CD4-positive, CD25-positive, alpha-beta regulatory T cell (primary cell): Measurements from ENCODE around the gene SAMD3. TPM values are rescaled to one million over a fixed set of nuclear protein-coding genes. Genes with fewer than 3 reads are reported as not detected.

ENCODE experiments used
- ATAC-seq, 2 donors: fragments of 150-1000 bp; cut with Tn5 transposase; one replicate each; pipeline ENCODE4 v1.10.0; 2021; ENCODE audit warnings: low read depth in 2 of 2, moderate number of reproducible peaks in 2 of 2, moderate library complexity in 1 of 2
- DNase-seq, 3 donors: peaks; one replicate each; pipeline versions ENCODE4 v3.0.0 to v3.0.0-alpha.2; 2012 to 2022; ENCODE audit warnings: mixed read lengths in 1 of 3
- H3K27ac ChIP-seq: one replicate; pipeline ENCODE4 v1.7.0; 2013; ENCODE audit warnings: mild to moderate bottlenecking, low read length; ENCODE audit not compliant: insufficient read depth, poor library complexity, severe bottlenecking
- H3K27me3 ChIP-seq: one replicate; pipeline ENCODE4 v1.7.0; 2013; ENCODE audit warnings: low read length; ENCODE audit not compliant: control insufficient read depth, insufficient read depth
- H3K36me3 ChIP-seq: one replicate; pipeline ENCODE4 v1.7.0; 2013; ENCODE audit warnings: mild to moderate bottlenecking, low read length, moderate library complexity; ENCODE audit not compliant: control insufficient read depth, insufficient read depth
- H3K4me1 ChIP-seq: 2 replicates; pipeline ENCODE4 v1.7.0; 2013; ENCODE audit warnings: mild to moderate bottlenecking, low read length; ENCODE audit not compliant: insufficient read depth, control insufficient read depth, poor library complexity, severe bottlenecking
- H3K4me3 ChIP-seq: one replicate; pipeline ENCODE4 v1.7.0; 2013; ENCODE audit warnings: low read depth, mild to moderate bottlenecking, low read length, moderate library complexity
- H3K9me3 ChIP-seq, 2 experiments: 1 replicate in 1 of 2; 2 replicates in 1 of 2; pipeline ENCODE4 v1.7.0; 2013; ENCODE audit warnings: low read length in 2 of 2, mild to moderate bottlenecking in 1 of 2, moderate library complexity in 1 of 2; ENCODE audit not compliant: control insufficient read depth in 2 of 2
- H3K27ac Mint-ChIP-seq, 3 donors: one replicate each; pipeline ENCODE4 v1.8.0; 2020 to 2022; ENCODE audit warnings: mild to moderate bottlenecking in 3 of 3, mixed read lengths in 3 of 3, moderate library complexity in 2 of 3
- H3K27me3 Mint-ChIP-seq: one replicate; pipeline ENCODE4 v1.8.0; 2022; ENCODE audit warnings: mild to moderate bottlenecking, mixed read lengths
- H3K36me3 Mint-ChIP-seq: one replicate; pipeline ENCODE4 v1.8.0; 2020; ENCODE audit warnings: mixed read lengths
- H3K4me1 Mint-ChIP-seq, 4 donors: one replicate each; pipeline ENCODE4 v1.8.0; 2020 to 2022; ENCODE audit warnings: mixed read lengths in 4 of 4, mild to moderate bottlenecking in 1 of 4
- H3K4me3 Mint-ChIP-seq, 4 donors: one replicate each; pipeline ENCODE4 v1.8.0; 2020 to 2022; ENCODE audit warnings: mild to moderate bottlenecking in 4 of 4, mixed read lengths in 4 of 4, moderate library complexity in 3 of 4
- H3K9me3 Mint-ChIP-seq, 7 donors: one replicate each; pipeline ENCODE4 v1.8.0; 2020 to 2022; ENCODE audit warnings: mixed read lengths in 7 of 7, mild to moderate bottlenecking in 3 of 7, moderate library complexity in 2 of 7
- polyA plus RNA-seq, 4 donors: library from polyadenylated mRNA; unstranded; fragments of 300-500 nt; fragmentation: Illumina TruSeq; gene quantifications; one replicate each; pipeline ENCODE4 v1.2.3, GENCODE V29; 2021
- total RNA-seq: library from RNA; stranded (reverse); gene quantifications from one replicate; pipeline ENCODE4 v1.2.3, GENCODE V29; 2022

Gene SAMD3
- total and polyA plus RNA-seq, 5 donors from 2014 or later: 25.0 to 70.7 (median 49.6) TPM

DNA sequence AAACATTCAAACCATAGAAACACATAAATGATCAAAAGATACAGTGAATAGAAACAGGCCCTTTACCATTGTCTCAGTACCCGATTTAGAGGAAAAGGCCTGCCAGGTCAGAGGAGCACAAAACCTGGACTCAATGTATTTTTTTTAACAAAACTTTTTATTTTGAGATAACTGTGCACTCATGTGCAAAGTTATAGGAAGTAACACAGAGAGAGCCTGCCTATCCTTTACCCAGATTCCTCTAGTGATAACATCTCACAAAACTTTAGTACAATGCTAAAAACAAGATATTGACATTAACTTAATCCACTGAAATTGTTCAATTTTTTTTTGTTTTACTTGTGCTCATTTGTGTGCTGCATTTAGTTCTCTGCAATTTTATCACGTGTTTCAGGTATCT, 36.8 kb upstream of the SAMD3 start:
- no peak for ATAC-seq
- DNase-seq: no peak

DNA sequence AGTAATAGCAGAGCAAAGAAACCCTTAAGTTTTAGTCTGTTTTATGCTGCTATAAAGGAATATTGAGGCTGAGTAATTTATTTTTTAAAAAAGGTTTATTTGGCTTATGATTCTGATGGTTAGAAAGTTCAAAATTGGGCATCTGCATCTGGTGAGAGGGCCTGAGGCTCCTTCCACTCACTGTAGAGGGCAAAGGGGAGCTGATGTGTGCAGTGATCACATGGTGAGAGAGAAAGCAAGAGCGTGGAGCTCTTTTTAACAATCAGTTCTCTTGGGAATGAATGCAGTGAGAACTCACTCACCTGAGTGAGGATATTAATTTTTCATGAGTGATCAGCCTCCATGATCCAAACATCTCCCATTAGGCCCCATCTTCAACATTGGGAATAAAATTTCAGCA, 36.4 kb upstream of the SAMD3 start:
- DNase-seq (no peak), ATAC-seq (no peak)
- Mint-ChIP-seq H3K4me3 (peak overlapping the region in 2 of 4 donors; percentile 3 to 11), H3K27me3 (no peaks in the 10 kb centered on the region), H3K9me3 (peaks cover 0 to 7% (median 3%) of the 10 kb centered on the region in 7 donors), H3K36me3 (peaks cover 5% of the 10 kb centered on the region), H3K4me1 (peaks cover 20 to 37% (median 28%) of the 10 kb centered on the region in 4 donors), H3K27ac (peak overlapping the region in 2 of 3 donors; percentile 25 to 83)
- H3K36me3 ChIP-seq: no peaks in the 10 kb centered on the region
- H3K27ac ChIP-seq: no peak overlapping the region
- H3K27me3 ChIP-seq: no peaks in the 10 kb centered on the region
- peak overlapping the region; percentile 56 for H3K4me3 ChIP-seq
- H3K9me3 ChIP-seq: no peaks in the 10 kb centered on the region
- peaks cover 12% of the 10 kb centered on the region for H3K4me1 ChIP-seq

More for the DNA sequence above, 36.8 kb upstream of the SAMD3 start:
- Histone ChIP-seq H3K4me1 (peaks cover 12% of the 10 kb centered on the region), H3K27me3 (no peaks in the 10 kb centered on the region), H3K4me3 (peak overlapping the region; percentile 56), H3K27ac (no peak overlapping the region), H3K36me3 (no peaks in the 10 kb centered on the region), H3K9me3 (no peaks in the 10 kb centered on the region)
- Mint-ChIP-seq H3K36me3 (peaks cover 5% of the 10 kb centered on the region), H3K4me1 (peaks cover 19 to 37% (median 29%) of the 10 kb centered on the region in 4 donors), H3K4me3 (peak overlapping the region in 3 of 4 donors; percentile 1 to 59 (median 40)), H3K27ac (peak overlapping the region in 2 of 3 donors; percentile 64 to 83), H3K27me3 (no peaks in the 10 kb centered on the region), H3K9me3 (peaks cover 0 to 8% (median 3%) of the 10 kb centered on the region in 7 donors)

DNA sequence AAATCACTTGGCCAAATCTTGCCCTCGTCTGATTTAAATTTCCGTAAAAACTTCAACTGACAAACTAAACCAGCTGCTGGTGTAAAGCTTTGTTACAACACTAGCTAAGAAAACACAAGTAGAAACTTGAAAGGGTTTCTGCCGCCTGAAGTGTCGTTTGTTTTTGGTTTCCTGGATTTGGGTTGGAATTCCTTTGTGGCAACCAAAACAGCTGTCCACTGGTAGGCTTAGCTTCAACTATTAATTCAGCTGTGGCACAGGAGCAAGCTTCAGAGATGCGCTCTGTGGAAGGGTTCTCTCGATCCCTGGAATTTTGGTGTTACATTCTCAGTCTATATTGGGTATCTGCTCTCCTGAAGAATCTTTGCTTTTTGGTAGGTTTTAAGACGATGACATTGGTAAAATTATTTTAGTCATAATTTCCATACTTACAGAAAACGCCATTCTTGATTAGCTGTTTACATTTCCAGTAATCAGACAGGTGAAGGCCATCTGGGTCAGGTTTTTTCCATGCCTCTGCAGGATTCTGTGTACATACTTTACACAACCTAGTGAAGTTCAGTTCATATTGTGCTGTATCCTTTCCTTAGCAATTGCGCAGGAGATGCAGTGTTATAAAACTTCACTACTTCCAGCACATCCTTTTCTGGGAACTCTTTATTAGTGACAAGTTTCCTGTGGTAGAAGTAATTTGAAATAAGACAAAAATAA, 29.9 kb upstream of the SAMD3 start:
- H3K4me3 ChIP-seq: no peak overlapping the region
- DNase-seq (no peak), ATAC-seq (no peak)
- peaks cover 7 to 15% (median 11%) of the 10 kb centered on the region in 4 donors for H3K4me1 Mint-ChIP-seq
- no peak overlapping the region for H3K4me3 Mint-ChIP-seq
- no peaks in the 10 kb centered on the region for H3K36me3 ChIP-seq
- no peak overlapping the region for H3K27ac ChIP-seq
- peaks cover 2% of the 10 kb centered on the region for H3K27me3 ChIP-seq
- no peaks in the 10 kb centered on the region for H3K36me3 Mint-ChIP-seq
- H3K9me3 ChIP-seq: no peaks in the 10 kb centered on the region
- no peak overlapping the region for H3K27ac Mint-ChIP-seq
- H3K27me3 Mint-ChIP-seq: no peaks in the 10 kb centered on the region
- H3K9me3 Mint-ChIP-seq: peaks cover 0 to 6% (median 1%) of the 10 kb centered on the region in 7 donors
- no peaks in the 10 kb centered on the region for H3K4me1 ChIP-seq

DNA sequence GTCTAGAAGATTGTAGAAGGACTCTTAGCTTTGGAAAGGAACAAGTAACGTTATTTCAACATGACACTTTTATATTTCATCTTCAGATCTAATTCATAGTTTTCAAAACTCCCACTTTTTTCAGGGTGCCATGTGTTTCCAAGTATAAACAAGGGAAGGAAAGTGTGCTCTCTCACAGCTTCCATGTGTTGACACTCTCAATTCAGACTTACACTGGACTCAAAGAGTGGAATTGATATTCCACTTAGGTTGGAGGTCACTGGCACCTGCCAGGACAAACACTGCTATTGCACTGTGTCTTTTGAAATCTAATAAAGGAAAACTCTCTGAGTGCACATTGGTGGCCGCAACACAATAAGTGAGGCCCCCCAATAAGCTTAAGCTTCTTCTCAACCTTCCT, 22.5 kb upstream of the SAMD3 start:
- Mint-ChIP-seq H3K36me3 (no peaks in the 10 kb centered on the region), H3K4me3 (no peak overlapping the region), H3K4me1 (peaks cover 0 to 6% (median 0%) of the 10 kb centered on the region in 4 donors), H3K27me3 (no peaks in the 10 kb centered on the region), H3K9me3 (peaks cover 0 to 2% (median 0%) of the 10 kb centered on the region in 7 donors), H3K27ac (no peak overlapping the region)
- H3K36me3 ChIP-seq: no peaks in the 10 kb centered on the region
- ATAC-seq (no peak), DNase-seq (no peak)
- no peak overlapping the region for H3K4me3 ChIP-seq
- no peaks in the 10 kb centered on the region for H3K27me3 ChIP-seq
- H3K9me3 ChIP-seq: no peaks in the 10 kb centered on the region
- H3K27ac ChIP-seq: no peak overlapping the region
- H3K4me1 ChIP-seq: no peaks in the 10 kb centered on the region

DNA sequence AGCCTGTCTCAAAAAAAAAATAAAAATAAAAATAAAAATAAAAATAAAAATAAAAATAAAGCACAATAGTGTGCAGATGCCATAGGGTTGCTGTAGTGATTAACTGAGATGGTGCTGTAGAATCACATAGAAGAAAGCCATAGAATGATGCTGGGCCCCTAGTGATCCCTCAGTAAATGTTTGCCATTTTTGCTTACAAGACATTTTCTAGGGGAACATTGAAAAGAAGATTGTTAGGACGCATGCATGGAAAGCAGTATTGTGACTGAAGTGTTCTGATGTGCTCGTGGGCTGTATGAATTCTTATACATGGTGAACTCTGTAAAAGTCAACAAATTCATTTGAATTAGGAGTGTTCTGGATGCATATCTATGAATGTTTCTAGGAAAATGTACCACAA, 22.0 kb upstream of the SAMD3 start:
- H3K4me1 Mint-ChIP-seq: peaks cover 0 to 6% (median 0%) of the 10 kb centered on the region in 4 donors

DNA sequence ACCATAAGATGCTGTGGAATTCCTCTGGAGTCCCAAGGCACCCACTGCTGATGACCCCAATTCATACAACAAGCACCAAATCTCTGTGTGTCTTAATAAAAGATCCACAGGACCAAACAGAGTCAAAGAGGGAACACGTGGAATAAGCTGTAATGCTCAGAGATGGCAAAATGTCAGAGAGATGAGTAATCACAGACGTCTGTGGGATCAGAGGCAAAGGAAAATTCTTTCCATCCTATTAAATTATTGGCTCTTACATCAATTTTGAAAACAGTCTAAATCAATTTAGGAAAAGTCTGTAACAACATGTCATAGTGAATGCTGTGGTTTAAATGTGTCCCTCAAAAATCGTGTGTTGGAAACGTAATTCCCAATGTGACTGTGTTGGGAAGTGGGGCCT, 17.5 kb upstream of the SAMD3 start:
- no peaks in the 10 kb centered on the region for H3K4me1 ChIP-seq
- no peak overlapping the region for H3K27ac ChIP-seq
- Mint-ChIP-seq H3K4me1 (no peaks in the 10 kb centered on the region), H3K9me3 (no peaks in the 10 kb centered on the region), H3K27ac (no peak overlapping the region), H3K36me3 (no peaks in the 10 kb centered on the region), H3K27me3 (peaks cover 4% of the 10 kb centered on the region), H3K4me3 (no peak overlapping the region)
- no peak overlapping the region for H3K4me3 ChIP-seq
- no peaks in the 10 kb centered on the region for H3K36me3 ChIP-seq
- H3K27me3 ChIP-seq: no peaks in the 10 kb centered on the region
- ATAC-seq (no peak), DNase-seq (no peak)
- H3K9me3 ChIP-seq: no peaks in the 10 kb centered on the region

More for the DNA sequence above, 22.0 kb upstream of the SAMD3 start:
- Histone ChIP-seq H3K4me1 (no peaks in the 10 kb centered on the region), H3K27ac (no peak overlapping the region), H3K36me3 (no peaks in the 10 kb centered on the region), H3K9me3 (no peaks in the 10 kb centered on the region), H3K27me3 (no peaks in the 10 kb centered on the region), H3K4me3 (no peak overlapping the region)
- no peaks in the 10 kb centered on the region for H3K36me3 Mint-ChIP-seq
- peaks cover 2% of the 10 kb centered on the region for H3K27me3 Mint-ChIP-seq
- no peak overlapping the region for H3K4me3 Mint-ChIP-seq
- H3K9me3 Mint-ChIP-seq: peaks cover 0 to 2% (median 0%) of the 10 kb centered on the region in 7 donors
- ATAC-seq: no peak
- H3K27ac Mint-ChIP-seq: no peak overlapping the region
- no peak for DNase-seq

DNA sequence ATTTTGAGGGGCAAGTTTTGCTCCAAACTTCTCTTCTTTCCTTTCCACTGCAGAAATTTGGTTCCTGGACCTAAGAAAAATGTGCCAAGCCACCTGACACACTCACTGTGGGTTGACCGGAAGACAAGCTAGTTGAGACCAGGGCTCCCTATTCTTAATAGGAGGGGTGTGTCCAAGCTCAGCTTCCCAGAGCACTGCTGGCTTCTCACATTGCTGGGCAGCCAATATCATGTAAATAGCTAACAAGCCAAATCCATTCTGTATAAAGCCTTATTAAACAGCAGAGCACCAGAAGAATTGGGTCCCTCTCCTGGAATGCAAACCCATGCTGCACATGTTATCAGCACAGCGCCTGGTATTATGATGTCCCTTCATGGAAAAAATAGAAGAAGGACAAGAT, 17.0 kb upstream of the SAMD3 start:
- Histone ChIP-seq H3K27ac (no peak overlapping the region), H3K4me3 (no peak overlapping the region), H3K4me1 (no peaks in the 10 kb centered on the region), H3K9me3 (no peaks in the 10 kb centered on the region), H3K27me3 (no peaks in the 10 kb centered on the region), H3K36me3 (no peaks in the 10 kb centered on the region)
- Mint-ChIP-seq H3K27ac (no peak overlapping the region), H3K4me3 (no peak overlapping the region), H3K9me3 (no peaks in the 10 kb centered on the region), H3K27me3 (peaks cover 4% of the 10 kb centered on the region), H3K36me3 (no peaks in the 10 kb centered on the region), H3K4me1 (no peaks in the 10 kb centered on the region)
- DNase-seq (no peak), ATAC-seq (no peak)

DNA sequence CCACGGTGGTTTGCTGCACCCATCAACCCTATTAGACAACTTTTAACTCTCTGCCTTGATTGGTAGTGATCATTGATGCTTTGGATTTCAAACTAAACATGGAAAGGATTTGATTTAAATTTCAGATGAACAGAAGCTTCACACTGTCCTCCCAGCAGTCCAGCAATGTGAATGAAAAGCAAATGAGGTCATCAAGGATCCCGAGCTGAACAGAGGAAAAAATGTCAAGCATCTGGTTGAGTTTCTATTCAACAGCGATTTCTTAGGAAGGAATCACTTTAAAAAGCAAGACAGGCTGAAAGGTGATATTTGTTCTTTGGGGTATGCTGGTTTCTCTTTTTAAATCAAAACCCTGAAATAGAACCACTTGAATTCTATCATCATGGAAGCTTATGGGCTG, 10.6 kb upstream of the SAMD3 start:
- H3K27me3 ChIP-seq: no peaks in the 10 kb centered on the region
- no peaks in the 10 kb centered on the region for H3K4me1 ChIP-seq
- Mint-ChIP-seq H3K4me3 (no peak overlapping the region), H3K36me3 (no peaks in the 10 kb centered on the region), H3K4me1 (peaks cover 0 to 8% (median 2%) of the 10 kb centered on the region in 4 donors), H3K27ac (no peak overlapping the region), H3K27me3 (no peaks in the 10 kb centered on the region), H3K9me3 (peaks cover 0 to 4% (median 0%) of the 10 kb centered on the region in 7 donors)
- no peaks in the 10 kb centered on the region for H3K9me3 ChIP-seq
- H3K27ac ChIP-seq: no peak overlapping the region
- no peaks in the 10 kb centered on the region for H3K36me3 ChIP-seq
- no peak for DNase-seq
- no peak for ATAC-seq
- H3K4me3 ChIP-seq: no peak overlapping the region
